Measurements from ENCODE around the gene TMEM181. TPM values are rescaled to one million over a fixed set of nuclear protein-coding genes. Genes with fewer than 3 reads are reported as not detected.

TMEM181 gene
- total and polyA plus RNA-seq, 2 of the 13 experiments (the other 11 are each of a cell fraction or from before 2014, with no cell fraction given): 59.1 to 108 TPM

GRCh38 chr6:158593670-158594069 is 33.8 kb downstream of the TMEM181 start:
- WGBS (ENCODE audit: low lambda C conversion rate): 97% methylated on average over 3 of the region's 3 CpGs
- DNase-seq (ENCODE audit: low spot score) (no peak), ATAC-seq (no peak), FAIRE-seq (no peak)
- Histone ChIP-seq H3K27ac (ENCODE audit: extremely low read length, insufficient read depth, low read length) (no peak overlapping the region), H3K36me3 (replicated peaks in 1 of 2; ENCODE audit: control insufficient read depth in 1 of 2, insufficient read depth in 2 of 2, low read length in 2 of 2) (peaks cover 45 to 95% of the 10 kb centered on the region in 2 experiments), H3K4me3 (replicated peaks in 1 of 3; ENCODE audit: insufficient read depth in 1 of 3, low read depth in 2 of 3, low read length in 3 of 3) (no peak overlapping the region), H4K20me1 (ENCODE audit: insufficient read depth, low read length) (peaks cover 28% of the 10 kb centered on the region), H3K9ac (ENCODE audit: insufficient read depth, low read depth, low read length) (no peak overlapping the region), H3K27me3 (ENCODE audit: control insufficient read depth in 1 of 2, insufficient read depth in 2 of 2, low read length in 2 of 2) (no peaks in the 10 kb centered on the region), H3K4me2 (ENCODE audit: low read depth, low read length) (no peak overlapping the region), H3K79me2 (ENCODE audit: insufficient read depth, low read length) (peaks cover 3% of the 10 kb centered on the region), H2AFZ (ENCODE audit: low read length) (no peak overlapping the region), H3K4me1 (ENCODE audit: insufficient read depth, low read length) (no peaks in the 10 kb centered on the region), H3K9me3 (ENCODE audit: low read length) (no peaks in the 10 kb centered on the region)
- in situ Hi-C loops (cut with HindIII; ENCODE audit: extremely low pct_ligation_motif_present, low pct_unique_long_range_greater_than_20kb): no loop called here
- intact Hi-C loops (cut with micrococcal nuclease; ENCODE audit: unreplicated experiment): no loop called here
- no peak for TF ChIP-seq HNRNPK (IDR thresholded peaks at IDR 0.05; ENCODE audit: low read depth, low read length, poor library complexity, severe bottlenecking)
- no peak for TF ChIP-seq ZNF572 (CRISPR knock-in tag; IDR thresholded peaks at IDR 0.05)
- no peak for TF ChIP-seq ASH2L (IDR thresholded peaks at IDR 0.05; ENCODE audit: insufficient read length, low read depth, low read length)
- TF ChIP-seq TFDP1 (CRISPR knock-in tag; IDR thresholded peaks at IDR 0.05; ENCODE audit: borderline replicate concordance): no peak
- TF ChIP-seq ZSCAN29 (CRISPR knock-in tag; conservative IDR thresholded peaks at IDR 0.05): no peak
- TF ChIP-seq TSC22D2 (CRISPR knock-in tag; IDR thresholded peaks at IDR 0.05; ENCODE audit: borderline replicate concordance): no peak
- no peak for TF ChIP-seq GATAD1 (CRISPR knock-in tag; IDR thresholded peaks at IDR 0.05)
- TF ChIP-seq KDM2A (CRISPR knock-in tag; IDR thresholded peaks at IDR 0.05; ENCODE audit: borderline replicate concordance, low read depth): no peak
- no peak for TF ChIP-seq ZNF234 (CRISPR knock-in tag; conservative IDR thresholded peaks at IDR 0.05)
- TF ChIP-seq PRDM4 (CRISPR knock-in tag; IDR thresholded peaks at IDR 0.05; ENCODE audit: borderline replicate concordance): no peak
- no peak for TF ChIP-seq NFATC3 (CRISPR knock-in tag; IDR thresholded peaks at IDR 0.05)
- TF ChIP-seq ZSCAN22 (CRISPR knock-in tag; IDR thresholded peaks at IDR 0.05): no peak
- no peak for TF ChIP-seq MNT (IDR thresholded peaks at IDR 0.05)
- TF ChIP-seq FOXO4 (CRISPR knock-in tag; conservative IDR thresholded peaks at IDR 0.05): no peak
- TF ChIP-seq ZFP62 (CRISPR knock-in tag; IDR thresholded peaks at IDR 0.05): no peak
- TF ChIP-seq SSRP1 (CRISPR knock-in tag; IDR thresholded peaks at IDR 0.05): no peak
- CTCF ChIA-PET (ENCODE audit: low intra/inter-chr PET ratio, low total read pairs): no interaction called here
- POLR2A ChIA-PET: no interaction called here
- BruUV-seq (replicated peaks): no TSS peak

Data from HepG2 (cell line).